ENCODE data around the gene ACAN. TPM values are rescaled to one million over a fixed set of nuclear protein-coding genes. Genes with fewer than 3 reads are reported as not detected.

ACAN gene
- total RNA-seq, 2 donors from 2014 or later: 1.6 TPM; not detected in 1

GRCh38 chr15:88799341-88799740 is 3.9 kb upstream of the ACAN start:
- DNase-seq (no peak), ATAC-seq (no peak)
- Histone ChIP-seq H3K4me3 (no peak overlapping the region), H3K9me3 (no peaks in the 10 kb centered on the region), H3K36me3 (replicated peaks in 1 of 2; ENCODE audit: insufficient read depth in 1 of 2, low read depth in 2 of 2) (no peaks in the 10 kb centered on the region), H3K27me3 (no peaks in the 10 kb centered on the region), H3K4me1 (peaks cover 4% of the 10 kb centered on the region), H3K27ac (no peak overlapping the region)
- TF ChIP-seq POLR2A (IDR thresholded peaks at IDR 0.05) (no peak), CTCF (IDR thresholded peaks at IDR 0.05) (no peak)
- 84 to 89% methylated on average over 2 to 4 of the region's 4 CpGs for WGBS, 2 donors
- intact Hi-C loops (cut with DNase I): no loop called here

GRCh38 chr15:88800026-88800425 is 3.2 kb upstream of the ACAN start:
- H3K4me3 ChIP-seq: no peak overlapping the region
- no peaks in the 10 kb centered on the region for H3K9me3 ChIP-seq
- WGBS, 2 donors: 22 to 26% methylated on average over 1 of the region's 1 CpG
- no peak for TF ChIP-seq POLR2A (IDR thresholded peaks at IDR 0.05)
- no peak overlapping the region for H3K27ac ChIP-seq
- intact Hi-C loops (cut with DNase I): no loop called here
- no peaks in the 10 kb centered on the region for H3K36me3 ChIP-seq (replicated peaks in 1 of 2; ENCODE audit: insufficient read depth in 1 of 2, low read depth in 2 of 2)
- DNase-seq: no peak
- H3K27me3 ChIP-seq: no peaks in the 10 kb centered on the region
- ATAC-seq: no peak
- peaks cover 4% of the 10 kb centered on the region for H3K4me1 ChIP-seq

- DNase-seq: no peak
- TF ChIP-seq CTCF (IDR thresholded peaks at IDR 0.05): no peak
- TF ChIP-seq POLR2A (IDR thresholded peaks at IDR 0.05): no peak
- H3K9me3 ChIP-seq: no peaks in the 10 kb centered on the region
- WGBS, 2 donors: 65 to 68% methylated on average over 4 of the region's 4 CpGs
- no peak for ATAC-seq
- no peaks in the 10 kb centered on the region for H3K36me3 ChIP-seq (replicated peaks in 1 of 2; ENCODE audit: insufficient read depth in 1 of 2, low read depth in 2 of 2)
- no peak overlapping the region for H3K4me3 ChIP-seq
- H3K4me1 ChIP-seq: peaks cover 4% of the 10 kb centered on the region
- H3K27me3 ChIP-seq: no peaks in the 10 kb centered on the region
- no peak overlapping the region for H3K27ac ChIP-seq
- intact Hi-C loops (cut with DNase I): no loop called here
Measured at GRCh38 chr15:88800738-88801137, 2.5 kb upstream of the ACAN start.

GRCh38 chr15:88802250-88802990 is 816 bp upstream of the ACAN start:
- no peak for DNase-seq
- TF ChIP-seq CTCF (IDR thresholded peaks at IDR 0.05) (no peak), POLR2A (IDR thresholded peaks at IDR 0.05) (no peak)
- 8 to 20% methylated on average over 14 to 20 of the region's 20 CpGs for WGBS, 2 donors
- H3K4me3 ChIP-seq: no peak overlapping the region
- intact Hi-C loops (cut with DNase I): no loop called here
- H3K9me3 ChIP-seq: no peaks in the 10 kb centered on the region
- ATAC-seq: no peak
- H3K36me3 ChIP-seq (replicated peaks in 1 of 2; ENCODE audit: insufficient read depth in 1 of 2, low read depth in 2 of 2): no peaks in the 10 kb centered on the region
- no peak overlapping the region for H3K27ac ChIP-seq
- no peaks in the 10 kb centered on the region for H3K27me3 ChIP-seq
- H3K4me1 ChIP-seq: peaks cover 4% of the 10 kb centered on the region

GRCh38 chr15:88802991-88803240 is 320 bp upstream of the ACAN start:
- ATAC-seq (no peak), DNase-seq (no peak)
- Histone ChIP-seq H3K27ac (no peak overlapping the region), H3K36me3 (replicated peaks in 1 of 2; ENCODE audit: insufficient read depth in 1 of 2, low read depth in 2 of 2) (no peaks in the 10 kb centered on the region), H3K9me3 (no peaks in the 10 kb centered on the region), H3K4me3 (no peak overlapping the region), H3K4me1 (peaks cover 4% of the 10 kb centered on the region), H3K27me3 (no peaks in the 10 kb centered on the region)
- WGBS, 2 donors: 0% methylated on average over 26 of the region's 28 CpGs; no CpG with 5 or more reads in 1 of the 2 donors
- TF ChIP-seq POLR2A (IDR thresholded peaks at IDR 0.05): no peak
- TF ChIP-seq CTCF (IDR thresholded peaks at IDR 0.05): no peak
- intact Hi-C loops (cut with DNase I): no loop called here
